GM21786 (cell line): ENCODE results near the gene DMRTB1.

Experiments used
- ATAC-seq: cut with Tn5 transposase; IDR thresholded peaks from one replicate; pipeline ENCODE4 v1.9.1; 2021; ENCODE audit not compliant: unreplicated experiment

DMRTB1 gene

GRCh38 chr1:53484705-53485477, 25.7 kb downstream of the DMRTB1 start:
- no peak for ATAC-seq

- no peak for ATAC-seq
These were observed 26.5 kb downstream of the DMRTB1 start for GRCh38 chr1:53485478-53486394.

GRCh38 chr1:53486395-53487026, 27.3 kb downstream of the DMRTB1 start:
- ATAC-seq: no peak

- ATAC-seq: no peak
These were observed 31.2 kb downstream of the DMRTB1 start for GRCh38 chr1:53490351-53490750.

- ATAC-seq: no peak
These were observed 36.6 kb downstream of the DMRTB1 start for GRCh38 chr1:53495633-53496345.

GRCh38 chr1:53498555-53499131, 39.4 kb downstream of the DMRTB1 start:
- ATAC-seq: no peak

- ATAC-seq: no peak
These were observed 40.3 kb downstream of the DMRTB1 start for GRCh38 chr1:53499257-53500203.

- ATAC-seq: no peak
These were observed 41.2 kb downstream of the DMRTB1 start for GRCh38 chr1:53500204-53501064.

GRCh38 chr1:53501065-53502005, 42.1 kb downstream of the DMRTB1 start:
- no peak for ATAC-seq

GRCh38 chr1:53502641-53503432, 43.6 kb downstream of the DMRTB1 start:
- ATAC-seq: no peak

GRCh38 chr1:53503433-53504217, 44.4 kb downstream of the DMRTB1 start:
- ATAC-seq: no peak

- ATAC-seq: no peak
These were observed 45.7 kb downstream of the DMRTB1 start for GRCh38 chr1:53504901-53505300.

- no peak for ATAC-seq
These were observed 46.2 kb downstream of the DMRTB1 start for GRCh38 chr1:53505401-53505800.

- ATAC-seq: no peak
These were observed 46.7 kb downstream of the DMRTB1 start for GRCh38 chr1:53505891-53506290.

GRCh38 chr1:53506355-53507050, 47.3 kb downstream of the DMRTB1 start:
- no peak for ATAC-seq
